ENCODE measurements around the gene FBXW7.

Gene FBXW7

DNA sequence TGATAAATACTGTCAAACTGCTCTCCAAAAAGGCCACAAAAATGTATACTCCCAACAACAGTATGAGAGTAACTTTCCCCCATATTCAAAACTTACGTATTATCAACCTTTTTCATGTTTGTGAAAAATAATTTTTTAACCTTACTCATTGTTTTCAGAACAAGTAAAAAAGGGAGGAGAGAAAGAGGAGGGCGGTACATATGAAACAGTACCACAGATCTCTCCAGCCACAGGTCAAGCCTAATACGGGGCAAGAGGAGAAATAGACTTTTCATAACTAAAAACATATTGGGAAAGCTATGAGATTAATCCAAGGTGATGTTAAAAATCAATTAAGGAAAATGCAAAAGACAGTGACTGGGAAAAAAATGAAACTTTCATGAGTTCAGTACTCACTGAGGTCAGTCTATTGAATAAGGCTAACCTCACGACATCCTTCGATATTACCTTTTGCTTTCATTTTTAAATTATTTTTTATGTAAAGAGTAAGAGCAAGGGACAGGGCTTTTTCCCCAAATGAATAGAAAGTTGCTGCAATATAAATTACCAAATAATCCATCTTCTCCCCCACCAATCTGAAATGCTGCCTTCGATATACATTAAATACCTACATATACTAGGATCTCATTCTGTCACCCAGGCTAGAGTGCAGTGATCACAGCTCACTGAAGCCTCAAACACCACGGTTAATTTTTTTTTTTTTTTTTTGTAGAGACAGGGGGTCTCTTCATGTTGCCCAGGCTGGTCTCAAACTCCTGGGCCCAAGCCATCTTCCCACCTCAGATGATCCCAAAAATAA is 25.3 kb downstream of the FBXW7 start:
- no peak for DNase-seq (ENCODE audit: low read depth)

DNA sequence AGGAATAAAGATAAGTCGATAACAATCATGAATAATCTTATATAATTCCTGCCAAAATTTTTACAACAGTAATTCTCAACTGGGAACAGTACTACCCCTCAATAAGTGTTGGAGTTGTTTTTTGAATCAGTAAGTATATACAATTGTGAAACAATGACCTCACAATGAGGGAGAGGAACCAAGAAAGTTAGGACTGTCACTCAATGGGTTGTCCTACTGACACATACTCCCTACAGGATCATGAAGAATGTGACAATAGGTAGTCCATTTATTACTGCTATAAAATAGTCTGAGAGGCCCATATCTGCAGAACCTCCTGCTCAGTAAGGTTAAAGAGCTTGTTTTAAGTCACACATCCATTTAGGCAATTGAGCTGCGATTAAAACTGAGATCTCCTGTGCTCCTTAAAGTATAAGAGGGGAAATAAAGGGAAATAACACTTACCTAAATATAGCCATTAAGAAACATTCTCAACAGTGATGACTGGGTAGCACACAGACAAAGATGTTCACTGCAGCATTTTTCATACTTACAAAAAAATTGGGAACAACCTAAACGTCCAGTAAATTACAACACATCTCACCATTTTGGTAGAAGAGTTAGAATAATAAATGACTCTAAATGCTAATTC is 26.2 kb downstream of the FBXW7 start:
- DNase-seq (ENCODE audit: low read depth): no peak

DNA sequence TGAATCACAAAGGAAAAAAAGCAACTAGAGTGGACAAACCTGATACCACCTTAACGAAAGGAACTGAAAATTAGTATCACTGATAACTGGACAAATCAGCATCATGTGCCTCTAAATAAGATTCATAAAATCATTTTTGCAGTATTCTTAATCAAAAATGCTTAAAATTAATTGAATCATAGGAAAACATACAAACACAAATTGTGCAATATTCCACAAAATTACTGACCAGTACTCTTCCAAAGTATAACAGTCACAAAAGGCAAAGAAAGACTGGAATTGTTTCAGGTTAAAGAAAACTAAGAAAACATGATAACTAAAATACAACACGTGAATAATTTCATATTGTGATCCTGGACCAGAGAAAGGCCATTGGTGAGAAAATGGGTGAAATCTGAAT is 27.1 kb downstream of the FBXW7 start:
- no peak for DNase-seq (ENCODE audit: low read depth)

DNA sequence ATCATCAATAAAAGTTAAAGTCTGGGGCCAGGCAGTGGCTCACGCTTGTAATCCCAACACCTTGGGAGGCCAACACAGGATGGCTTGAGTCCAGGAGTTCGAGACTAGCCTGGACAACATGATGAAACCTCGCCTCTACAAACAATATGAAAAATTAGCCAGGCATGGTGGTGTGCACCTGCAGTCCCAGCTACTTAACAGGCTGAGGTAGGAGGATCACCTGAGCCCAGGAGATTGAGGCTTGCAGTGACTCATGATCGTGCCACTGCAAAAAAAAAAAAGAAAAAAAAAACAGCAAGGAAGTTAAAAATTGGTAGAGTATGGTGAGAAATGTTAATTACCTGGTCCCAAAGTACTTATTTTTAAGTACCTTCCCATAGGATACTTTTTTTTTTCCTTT is 27.5 kb downstream of the FBXW7 start:
- no peak for DNase-seq (ENCODE audit: low read depth)

DNA sequence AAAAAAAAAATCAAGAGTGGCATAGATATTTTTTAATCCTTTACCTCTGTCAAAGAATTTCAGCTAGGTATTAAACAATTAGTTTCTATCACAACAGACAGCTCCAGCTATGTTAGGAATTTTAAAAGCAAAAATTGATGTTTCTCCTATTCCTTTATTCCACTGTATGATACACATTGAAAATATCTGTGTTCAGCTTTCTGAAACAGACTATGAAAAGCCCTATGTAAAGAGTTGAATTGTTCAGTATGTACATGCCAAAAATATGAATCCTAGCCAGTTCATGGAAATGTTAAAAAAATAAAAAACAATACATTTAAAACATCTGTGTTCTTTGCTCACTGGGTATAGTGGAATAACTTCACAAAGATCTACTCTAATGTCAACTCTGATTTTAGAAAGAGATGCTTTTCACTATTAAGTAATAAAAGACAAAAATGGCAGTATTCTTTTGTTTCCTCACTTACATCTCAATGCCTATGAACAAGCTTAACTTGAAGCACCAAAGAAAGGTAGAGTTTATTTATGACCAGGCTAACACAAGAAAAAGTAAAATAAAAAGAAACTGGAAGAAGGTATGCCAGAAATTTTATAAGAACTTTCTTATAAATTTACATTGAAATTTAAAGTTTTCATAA is 32.1 kb downstream of the FBXW7 start:
- no peak for DNase-seq (ENCODE audit: low read depth)

DNA sequence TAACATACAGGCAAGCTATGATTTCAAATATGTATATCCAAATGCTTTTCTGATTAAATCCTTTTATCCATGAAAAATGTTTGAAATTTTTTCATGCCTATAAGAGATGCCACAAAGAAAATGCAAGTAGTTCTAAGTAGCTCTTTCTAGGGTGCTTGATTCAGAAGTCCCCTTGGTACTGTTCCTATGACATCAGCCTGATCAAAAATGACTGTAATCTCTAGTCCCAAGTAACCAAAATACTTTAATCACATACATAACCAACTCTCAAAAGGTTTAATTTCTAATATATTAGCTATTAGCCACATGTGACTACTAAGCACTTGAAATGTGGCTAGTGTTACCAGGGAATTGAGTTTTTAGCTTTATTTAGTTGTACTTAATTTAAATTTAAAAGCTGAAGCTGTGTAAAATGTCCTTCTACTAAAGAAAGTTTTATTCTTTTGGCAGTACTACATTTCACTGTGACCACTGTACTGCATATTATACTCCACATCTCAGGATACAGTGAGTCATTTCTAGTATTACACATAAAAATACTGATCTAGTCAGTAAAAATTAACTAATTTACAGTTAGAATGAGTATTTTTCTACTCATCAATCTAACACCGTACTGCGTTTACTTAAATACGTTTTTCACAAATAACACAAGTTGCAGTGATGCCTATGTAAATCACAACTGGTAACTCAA is 33.9 kb downstream of the FBXW7 start:
- no peak for DNase-seq (ENCODE audit: low read depth)

DNA sequence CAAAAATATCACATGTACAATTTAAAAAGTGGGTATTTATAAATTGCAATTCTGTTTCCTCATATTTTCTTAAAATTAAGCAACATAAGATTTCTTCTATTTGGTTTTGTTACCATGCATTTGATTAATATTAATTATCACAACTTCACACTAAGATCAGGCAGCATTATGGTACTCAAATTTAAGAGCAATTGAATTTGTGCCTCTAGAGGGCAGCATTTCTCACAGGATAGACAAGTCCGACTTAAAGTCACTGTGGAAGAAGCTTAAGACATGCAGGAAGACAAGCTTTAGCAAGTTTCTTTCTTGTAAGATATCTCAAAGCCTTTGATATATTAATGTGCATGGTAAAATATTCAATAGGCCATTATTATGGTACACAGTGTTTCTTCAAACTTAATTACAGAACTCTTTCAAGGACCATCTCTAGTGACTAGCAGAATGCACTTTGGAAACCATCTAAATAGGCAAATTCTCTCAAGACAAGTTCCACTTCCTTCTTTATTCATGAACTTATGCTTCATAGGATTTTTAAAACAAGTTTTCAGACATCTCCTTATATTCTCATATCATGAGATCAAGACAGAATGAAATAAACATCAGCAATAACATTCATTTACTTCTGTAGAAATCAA is 35.0 kb downstream of the FBXW7 start:
- peak; percentile 32 for DNase-seq (ENCODE audit: low read depth)

DNA sequence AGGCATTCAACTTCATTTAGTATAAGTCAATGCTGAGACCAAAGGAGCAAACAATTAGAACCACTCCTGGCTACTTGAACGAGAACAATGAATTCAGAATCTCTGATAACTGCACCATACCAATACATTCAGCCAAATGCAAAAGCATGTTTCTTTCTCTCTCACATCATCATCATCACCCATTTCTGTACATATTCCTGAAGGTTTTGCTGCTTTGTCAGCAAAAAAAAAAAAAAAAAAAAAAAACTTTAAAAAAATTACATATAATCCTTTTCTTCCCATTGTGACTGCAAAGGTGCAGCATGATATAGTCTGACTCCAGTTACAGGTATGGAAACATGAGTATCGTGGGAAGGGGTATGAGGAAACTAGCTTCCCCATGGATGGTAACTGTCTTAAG is 35.6 kb downstream of the FBXW7 start:
- DNase-seq (ENCODE audit: low read depth): no peak

DNA sequence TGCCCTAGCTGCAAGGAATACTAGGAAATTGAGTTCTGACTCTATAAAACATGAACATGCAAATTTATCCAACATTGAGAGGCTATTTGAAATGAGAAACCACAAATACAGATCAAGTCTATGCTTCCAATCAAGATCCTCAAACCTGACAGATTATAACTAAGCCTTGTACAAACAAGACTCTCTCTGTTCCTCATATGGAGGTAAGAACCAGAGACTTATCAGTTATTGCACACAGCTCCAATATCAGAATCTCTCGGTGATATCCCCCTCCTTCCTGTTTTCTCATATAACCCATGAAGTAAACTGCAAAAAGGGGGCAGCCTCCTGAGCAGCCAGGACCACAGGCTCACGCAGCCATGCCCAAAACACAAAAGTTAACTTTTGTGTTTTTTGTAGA is 36.5 kb downstream of the FBXW7 start:
- no peak for DNase-seq (ENCODE audit: low read depth)

DNA sequence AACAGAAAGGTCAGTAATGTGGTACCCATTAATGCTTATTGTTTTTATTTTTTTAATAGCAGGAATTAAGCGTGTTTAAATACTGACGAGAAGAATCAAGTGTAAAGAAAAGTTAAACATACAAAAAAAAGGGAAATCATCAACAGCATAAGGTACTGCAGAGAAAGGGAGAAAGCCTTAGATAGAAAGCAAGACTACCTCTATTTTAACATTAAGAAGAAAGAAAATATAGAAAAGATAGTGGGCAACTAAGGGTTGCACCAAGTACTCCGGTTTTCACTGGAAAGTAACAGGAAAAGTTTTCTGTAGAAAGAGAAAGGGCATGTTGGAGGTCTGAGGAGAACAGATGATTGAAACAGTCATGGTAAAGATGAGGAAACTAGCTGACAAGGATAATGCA is 41.9 kb downstream of the FBXW7 start:
- no peak for DNase-seq (ENCODE audit: low read depth)

DNA sequence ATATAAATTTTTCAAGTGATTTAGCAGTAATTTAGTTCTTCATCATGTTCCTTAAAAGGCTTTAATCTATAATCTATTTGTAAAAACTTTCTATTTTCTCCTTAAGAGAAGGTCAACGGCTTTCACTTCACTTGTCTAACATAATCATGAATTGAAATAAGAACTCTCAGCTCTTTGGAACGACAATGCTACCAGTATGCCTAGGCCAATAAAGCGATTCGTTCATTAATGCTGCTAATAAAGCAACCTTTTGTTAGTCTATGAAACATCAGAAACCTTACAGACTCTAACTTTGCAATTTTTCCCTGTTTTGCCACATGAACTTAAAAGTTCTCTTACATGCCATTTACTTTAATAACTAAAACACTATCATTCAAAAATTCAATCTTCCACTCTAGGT is 47.6 kb downstream of the FBXW7 start:
- DNase-seq (ENCODE audit: low read depth): no peak

DNA sequence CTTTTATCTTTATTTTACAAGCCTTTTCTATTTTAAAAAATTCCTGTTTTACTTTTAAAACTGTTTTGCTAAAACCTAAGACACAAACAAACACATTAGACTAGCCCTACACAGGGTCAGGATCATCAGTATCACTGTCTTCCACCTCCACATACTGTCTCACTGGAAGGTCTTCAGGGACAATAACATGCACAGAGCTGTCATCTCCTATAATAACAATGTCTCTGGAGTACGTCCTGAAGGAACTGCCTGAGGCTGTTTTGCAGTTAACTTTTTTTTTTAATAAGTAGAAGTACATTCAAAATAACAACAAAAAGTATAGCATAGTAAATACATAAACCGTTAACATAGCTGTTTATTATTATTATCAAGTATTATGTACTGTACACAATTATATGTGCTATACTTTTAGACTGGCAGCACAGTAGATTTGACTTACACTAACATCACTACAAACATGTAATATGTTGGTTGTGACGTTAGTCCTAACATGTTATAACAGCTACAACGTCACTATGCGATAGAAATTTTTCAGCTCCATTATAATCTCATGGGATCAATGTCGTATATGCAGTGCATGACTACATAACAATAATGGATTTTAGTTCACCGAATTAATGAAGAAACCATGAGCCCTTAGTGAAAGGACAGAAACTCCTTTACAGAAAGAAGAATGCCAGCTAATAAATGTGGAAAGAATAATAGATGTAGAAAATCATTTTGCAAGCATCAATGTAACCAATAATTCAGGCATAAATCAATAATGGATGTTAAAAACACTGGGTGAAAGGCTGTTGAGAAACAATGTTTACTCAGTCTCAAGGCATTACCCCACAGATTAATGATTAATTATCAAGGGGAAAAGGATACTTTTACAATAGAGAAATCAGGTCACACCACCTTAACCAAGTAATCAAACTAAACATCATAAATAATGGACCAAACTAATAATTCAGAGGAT is 49.2 kb downstream of the FBXW7 start:
- DNase-seq (ENCODE audit: low read depth): no peak

DNA sequence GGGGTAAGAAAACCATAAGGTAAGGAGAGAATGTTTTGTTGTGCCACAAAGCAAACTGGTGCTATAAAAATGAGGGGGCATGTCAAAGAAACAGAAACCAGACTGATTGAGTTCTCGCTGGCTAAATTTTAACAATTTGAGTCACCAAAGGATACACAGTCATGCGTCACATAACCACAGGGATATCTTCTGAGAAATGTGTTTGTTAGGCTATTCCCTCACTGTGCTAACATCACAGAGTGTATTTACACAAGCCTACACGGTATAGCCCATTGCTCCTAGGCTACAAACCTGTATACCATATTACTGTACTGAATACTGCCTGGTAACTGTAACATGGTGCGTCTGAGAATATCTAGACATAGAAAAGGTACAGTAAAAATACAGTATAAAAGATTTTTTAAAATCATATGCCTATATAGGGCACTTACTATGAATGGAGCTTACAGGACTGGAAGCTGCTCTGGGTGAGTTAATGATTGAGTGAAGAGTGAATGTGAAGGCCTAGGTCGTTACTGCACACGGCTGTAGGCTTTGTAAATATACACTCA is 50.1 kb downstream of the FBXW7 start:
- no peak for DNase-seq (ENCODE audit: low read depth)

DNA sequence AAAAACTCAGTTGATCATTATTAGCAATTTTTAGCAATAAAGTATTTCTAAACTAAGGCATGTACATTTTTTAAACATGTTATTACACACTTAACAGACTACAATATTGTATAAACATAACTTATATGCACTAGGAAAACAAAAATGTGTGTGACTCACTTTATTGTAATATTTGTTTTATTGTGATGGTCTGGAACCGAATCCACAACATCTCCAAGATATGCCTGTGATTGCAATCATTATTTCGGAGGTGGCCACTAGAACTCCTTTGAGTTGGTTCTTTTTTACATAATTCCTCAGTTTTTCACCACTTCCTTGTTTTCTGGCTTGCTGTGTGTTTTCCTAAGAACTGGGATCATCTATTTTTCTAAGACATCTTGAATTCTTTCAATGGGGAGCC is 53.7 kb downstream of the FBXW7 start:
- no peak for DNase-seq (ENCODE audit: low read depth)

DNA sequence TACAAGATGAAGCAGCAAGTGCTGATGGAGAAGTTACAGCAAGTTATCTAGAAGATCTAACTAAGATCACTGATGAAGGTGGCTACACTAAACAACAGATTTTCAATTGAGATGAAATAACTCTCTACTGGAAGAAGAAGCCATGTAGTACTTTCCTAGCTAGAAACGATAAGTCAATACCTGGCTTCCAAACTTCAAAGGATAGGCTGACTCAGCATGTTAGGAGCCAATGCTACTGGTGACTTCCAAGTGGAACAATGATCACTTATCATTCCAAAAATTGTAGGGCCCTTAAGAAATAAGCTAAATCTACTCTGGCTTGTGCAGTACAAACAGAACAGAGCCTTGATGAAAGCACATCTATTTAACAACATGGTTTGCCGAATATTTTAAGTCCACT is 55.0 kb downstream of the FBXW7 start:
- DNase-seq (ENCODE audit: low read depth): no peak

DNA sequence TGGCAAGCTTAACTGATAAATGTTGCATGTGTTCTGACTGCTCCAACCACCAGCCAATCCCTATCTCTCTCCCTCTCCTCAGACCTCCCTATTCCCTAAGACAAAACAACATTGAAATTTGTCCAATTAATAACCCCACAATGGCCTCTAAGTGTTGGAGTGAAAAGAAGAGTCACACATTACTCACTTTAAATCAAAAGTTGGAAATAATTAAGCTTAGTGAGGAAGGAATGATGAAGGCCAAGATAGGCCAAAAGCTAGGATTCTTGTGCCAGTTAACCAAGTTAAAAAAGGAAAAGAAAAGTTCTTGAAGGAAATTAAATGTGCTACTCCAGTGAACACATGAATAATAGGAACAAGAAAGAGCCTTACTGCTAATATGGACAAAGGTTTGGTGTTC is 55.6 kb downstream of the FBXW7 start:
- no peak for DNase-seq (ENCODE audit: low read depth)

DNA sequence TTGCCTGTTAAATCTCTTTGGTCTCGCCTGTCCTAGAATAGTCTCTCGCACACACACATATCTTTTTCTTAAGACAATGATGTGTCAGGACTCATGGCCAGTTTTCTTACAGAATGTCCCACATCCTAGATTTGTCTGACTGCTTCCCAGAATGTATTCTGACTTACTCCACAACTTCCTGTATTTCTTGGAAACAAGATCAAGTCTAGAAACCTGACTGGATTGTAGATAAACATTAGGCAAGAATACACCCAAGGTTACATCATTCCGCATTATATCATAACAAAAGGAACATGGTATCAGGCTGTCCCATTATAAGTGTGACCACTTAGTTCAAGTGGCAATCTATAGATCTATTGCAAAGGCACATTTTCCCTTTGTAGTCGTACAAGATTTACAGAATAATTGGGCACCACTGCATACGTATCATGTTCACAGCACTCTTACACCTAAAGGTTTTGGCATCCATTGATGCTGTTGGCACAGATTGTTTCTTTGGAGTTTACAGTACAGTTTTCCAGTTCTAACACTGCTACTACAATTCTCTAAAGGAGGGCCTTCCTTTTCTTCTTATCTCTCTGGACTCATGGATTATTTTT is 56.4 kb downstream of the FBXW7 start:
- no peak for DNase-seq (ENCODE audit: low read depth)

DNA sequence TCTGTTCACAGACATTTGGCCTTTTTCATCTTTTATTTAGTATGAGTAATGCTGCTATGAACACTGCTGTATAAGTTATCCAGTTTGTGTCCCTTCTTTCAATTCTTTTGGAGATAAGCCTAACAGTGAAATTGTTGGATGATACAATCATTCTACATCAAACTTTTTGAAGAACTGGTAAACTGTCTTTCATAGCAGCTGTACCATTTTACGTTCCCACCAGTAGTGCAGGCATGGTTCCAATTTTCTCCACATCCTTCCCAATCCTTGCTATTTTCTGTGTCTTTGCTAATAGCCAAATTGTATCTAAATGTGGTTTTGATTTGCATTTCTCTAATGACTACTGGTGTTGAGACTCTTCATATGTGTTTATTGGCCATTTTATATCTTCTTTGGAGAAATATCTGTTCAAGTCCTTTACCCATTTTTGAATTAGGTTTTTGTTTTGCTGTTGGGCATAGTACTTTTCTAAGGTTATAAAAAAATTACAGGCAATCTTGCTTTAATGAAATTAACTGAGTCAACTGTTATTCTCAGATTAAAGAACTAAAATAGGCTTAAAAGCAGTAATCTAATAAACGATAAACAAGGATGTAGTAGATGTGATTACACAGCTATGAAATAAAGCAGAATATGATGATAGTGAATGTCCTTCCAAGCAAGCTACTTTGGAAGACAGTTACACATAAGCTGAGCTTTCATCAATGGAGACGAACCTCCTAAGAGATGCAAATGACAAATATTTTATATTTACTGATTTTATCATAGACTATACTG is 57.2 kb downstream of the FBXW7 start:
- DNase-seq (ENCODE audit: low read depth): no peak

DNA sequence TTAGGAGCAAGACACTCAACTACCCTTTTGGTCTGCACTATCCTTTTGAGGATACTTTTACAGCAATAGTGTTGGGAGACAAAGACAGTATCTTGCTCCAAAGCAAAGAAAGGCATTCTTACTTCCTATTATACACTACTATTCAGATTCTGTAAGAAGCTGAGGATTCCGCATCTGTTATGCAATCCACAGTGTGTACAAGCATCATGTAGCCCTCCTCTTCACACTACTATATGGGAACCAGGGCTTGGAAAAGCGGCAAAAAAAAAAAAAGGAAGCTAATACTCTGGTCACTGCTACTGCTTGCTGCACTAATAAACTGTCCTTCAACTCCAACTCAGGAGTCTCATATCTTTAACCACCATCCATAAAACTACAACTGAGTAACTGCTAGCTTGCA is 59.1 kb downstream of the FBXW7 start:
- DNase-seq (ENCODE audit: low read depth): no peak
